ENCODE results near the gene GSTM1. TPM values are rescaled to one million over a fixed set of nuclear protein-coding genes. Genes with fewer than 3 reads are reported as not detected.

The GSTM1 gene
- total RNA-seq, 4 donors from 2014 or later = 9.4 TPM; not detected in 3

GRCh38 chr1:109726728-109727373 lies 39.2 kb downstream of the GSTM1 start:
- TF ChIP-seq POLR2A (IDR thresholded peaks at IDR 0.05) (no peak), CTCF (IDR thresholded peaks at IDR 0.05) (no peak)
- no peaks in the 10 kb centered on the region for H3K36me3 ChIP-seq
- H3K4me3 ChIP-seq = no peak overlapping the region
- no peak for DNase-seq
- intact Hi-C loops (cut with DNase I; ENCODE audit: low total_unique reads) = no loop called here
- no peaks in the 10 kb centered on the region for H3K4me1 ChIP-seq
- H3K9me3 ChIP-seq = no peaks in the 10 kb centered on the region
- H3K27ac ChIP-seq = no peak overlapping the region
- H3K27me3 ChIP-seq = no peaks in the 10 kb centered on the region

- intact Hi-C loops (cut with DNase I; ENCODE audit: low total_unique reads) = no loop called here
- no peaks in the 10 kb centered on the region for H3K9me3 ChIP-seq
- no peaks in the 10 kb centered on the region for H3K4me1 ChIP-seq
- no peaks in the 10 kb centered on the region for H3K27me3 ChIP-seq
- TF ChIP-seq POLR2A (IDR thresholded peaks at IDR 0.05) (no peak), CTCF (IDR thresholded peaks at IDR 0.05) (no peak)
- no peak for DNase-seq
- no peak overlapping the region for H3K4me3 ChIP-seq
- no peaks in the 10 kb centered on the region for H3K36me3 ChIP-seq
- H3K27ac ChIP-seq = no peak overlapping the region
These were observed 41.3 kb downstream of the GSTM1 start for GRCh38 chr1:109728870-109729269.

GRCh38 chr1:109730666-109731065 lies 43.0 kb downstream of the GSTM1 start:
- intact Hi-C loops (cut with DNase I; ENCODE audit: low total_unique reads) = no loop called here
- no peak for DNase-seq
- no peaks in the 10 kb centered on the region for H3K9me3 ChIP-seq
- H3K27me3 ChIP-seq = no peaks in the 10 kb centered on the region
- H3K4me3 ChIP-seq = no peak overlapping the region
- H3K4me1 ChIP-seq = no peaks in the 10 kb centered on the region
- no peak overlapping the region for H3K27ac ChIP-seq
- no peaks in the 10 kb centered on the region for H3K36me3 ChIP-seq
- no peak for TF ChIP-seq CTCF (IDR thresholded peaks at IDR 0.05)
- no peak for TF ChIP-seq POLR2A (IDR thresholded peaks at IDR 0.05)

- Histone ChIP-seq H3K4me1 (no peaks in the 10 kb centered on the region), H3K27me3 (no peaks in the 10 kb centered on the region), H3K4me3 (no peak overlapping the region), H3K36me3 (no peaks in the 10 kb centered on the region), H3K9me3 (no peaks in the 10 kb centered on the region), H3K27ac (no peak overlapping the region)
- no peak for DNase-seq
- TF ChIP-seq POLR2A (IDR thresholded peaks at IDR 0.05) (no peak), CTCF (IDR thresholded peaks at IDR 0.05) (no peak)
- intact Hi-C loops (cut with DNase I; ENCODE audit: low total_unique reads) = no loop called here
These were observed 44.8 kb downstream of the GSTM1 start for GRCh38 chr1:109732390-109732881.

- Histone ChIP-seq H3K4me1 (no peaks in the 10 kb centered on the region), H3K36me3 (no peaks in the 10 kb centered on the region), H3K27me3 (no peaks in the 10 kb centered on the region), H3K4me3 (no peak overlapping the region), H3K27ac (no peak overlapping the region), H3K9me3 (no peaks in the 10 kb centered on the region)
- DNase-seq = no peak
- intact Hi-C loops (cut with DNase I; ENCODE audit: low total_unique reads) = no loop called here
- TF ChIP-seq CTCF (IDR thresholded peaks at IDR 0.05) (no peak), POLR2A (IDR thresholded peaks at IDR 0.05) (no peak)
These were observed 45.7 kb downstream of the GSTM1 start for GRCh38 chr1:109733236-109733870.
